Neural progenitor cell (in vitro differentiated cells): ENCODE results near the gene ARHGEF12.

ENCODE experiments used
- CTCF ChIP-seq: fragments of 200-600 bp; sonication (generic); IDR thresholded peaks from 2 replicates; pipeline ENCODE4 v1.5.1; 2017; ENCODE audit warnings: antibody characterized with exemption, mild to moderate bottlenecking
- EZH2phosphoT487 ChIP-seq: fragments of 200-600 bp; sonication (generic); IDR thresholded peaks from 2 replicates; pipeline ENCODE4 v1.6.1; 2017; ENCODE audit warnings: antibody characterized with exemption

- no peak for TF ChIP-seq CTCF
- no peak for TF ChIP-seq EZH2phosphoT487
Observed at GRCh38 chr11:120375076-120375475, 38.9 kb downstream of the ARHGEF12 start.
